ENCODE results near the gene IFT25. TPM values are rescaled to one million over a fixed set of nuclear protein-coding genes. Genes with fewer than 3 reads are reported as not detected.

IFT25 gene
- total and polyA plus RNA-seq, 2 of the 13 experiments (the other 11 are each of a cell fraction or from before 2014, with no cell fraction given): 19.7 to 48.0 TPM

DNA sequence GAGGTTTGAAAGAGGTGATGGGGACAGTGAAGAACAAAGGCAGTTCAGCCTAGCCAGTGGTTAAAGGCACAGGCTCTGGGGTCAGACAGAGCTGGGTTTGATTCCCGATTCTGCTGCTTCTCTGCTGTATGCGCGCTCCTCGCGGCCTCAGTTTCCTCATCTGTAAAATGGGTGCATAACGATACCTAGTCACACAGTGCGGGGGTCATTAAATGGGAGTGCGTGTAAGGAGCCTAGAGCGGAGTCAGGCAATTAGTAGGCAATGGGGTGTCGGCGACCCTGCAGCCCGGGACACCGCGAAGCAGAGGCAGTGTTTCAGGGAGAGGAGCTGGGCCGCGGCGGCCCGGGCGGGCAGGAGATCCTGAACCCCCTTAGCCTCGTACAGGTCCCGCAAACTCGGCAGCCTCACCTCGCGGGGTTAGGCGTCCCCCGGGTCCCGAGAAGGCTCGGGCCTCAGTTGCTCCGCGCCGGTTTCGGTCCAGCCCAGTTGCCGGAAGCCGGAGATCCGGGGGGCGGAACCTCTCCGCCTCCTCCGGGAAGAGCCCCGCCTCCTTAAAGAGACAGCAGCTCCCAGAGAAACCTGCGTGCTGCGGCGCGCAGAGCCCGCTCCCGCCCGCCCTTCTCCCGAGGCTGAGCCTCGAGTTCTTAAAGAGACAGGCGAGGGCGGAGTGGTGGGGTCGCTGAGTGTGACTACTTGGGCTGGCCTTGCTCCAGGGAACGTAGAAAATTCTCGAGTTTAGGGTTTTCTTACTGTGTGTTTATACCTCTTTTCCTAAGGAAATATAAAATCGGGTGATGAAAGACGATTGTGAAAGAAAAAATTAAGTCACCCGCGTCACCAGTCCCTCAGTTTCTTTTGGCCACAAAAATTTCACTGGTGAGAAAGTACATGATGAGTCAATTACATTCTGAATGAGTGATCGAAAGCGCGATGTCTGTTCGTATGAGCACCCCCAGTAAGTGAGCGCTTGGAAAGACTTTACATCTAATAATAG lies 55.9 kb downstream of the IFT25 start, which contains the start of gene YIPF1 (continued):
- TF ChIP-seq GFI1 (CRISPR knock-in tag; IDR thresholded peaks at IDR 0.05; ENCODE audit: borderline replicate concordance) (peak; percentile 44; the same call in 1 of the 2 replicates), CBX5 (CRISPR knock-in tag; IDR thresholded peaks at IDR 0.05; ENCODE audit: borderline replicate concordance) (no peak), MAFK (conservative IDR thresholded peaks at IDR 0.05 in 1 of 2, IDR thresholded peaks at IDR 0.05 in 1 of 2; ENCODE audit: low read length in 2 of 2) (no peak), ZBTB10 (CRISPR knock-in tag; IDR thresholded peaks at IDR 0.05; ENCODE audit: borderline replicate concordance) (no peak), FLYWCH1 (CRISPR knock-in tag; IDR thresholded peaks at IDR 0.05) (no peak), BRCA1 (CRISPR knock-in tag; IDR thresholded peaks at IDR 0.05) (no peak), ZZZ3 (CRISPR knock-in tag; IDR thresholded peaks at IDR 0.05; ENCODE audit: borderline replicate concordance) (0 out of 2 replicates have a peak, but pooled peaks have one; percentile 45), ZNF704 (CRISPR knock-in tag; IDR thresholded peaks at IDR 0.05; ENCODE audit: borderline replicate concordance) (peak; percentile 78; the same call in 1 of the 2 replicates), RELA (CRISPR knock-in tag; IDR thresholded peaks at IDR 0.05) (no peak), PAWR (CRISPR knock-in tag; IDR thresholded peaks at IDR 0.05; ENCODE audit: borderline replicate concordance) (no peak), XBP1 (CRISPR knock-in tag; IDR thresholded peaks at IDR 0.05) (no peak), FOXP1 (IDR thresholded peaks at IDR 0.05) (no peak), FOXP1 (CRISPR knock-in tag; IDR thresholded peaks at IDR 0.05) (no peak), ARNT (IDR thresholded peaks at IDR 0.05) (no peak), LRRFIP1 (CRISPR knock-in tag; conservative IDR thresholded peaks at IDR 0.05) (no peak), ZNF20 (CRISPR knock-in tag; IDR thresholded peaks at IDR 0.05) (no peak), EP300 (IDR thresholded peaks at IDR 0.05; ENCODE audit: low read depth in 2 of 2, low read length in 2 of 2) (no peak), EP300 (CRISPR knock-in tag; IDR thresholded peaks at IDR 0.05; ENCODE audit: borderline replicate concordance) (no peak)
- TF ChIP-seq, protein P1, sequence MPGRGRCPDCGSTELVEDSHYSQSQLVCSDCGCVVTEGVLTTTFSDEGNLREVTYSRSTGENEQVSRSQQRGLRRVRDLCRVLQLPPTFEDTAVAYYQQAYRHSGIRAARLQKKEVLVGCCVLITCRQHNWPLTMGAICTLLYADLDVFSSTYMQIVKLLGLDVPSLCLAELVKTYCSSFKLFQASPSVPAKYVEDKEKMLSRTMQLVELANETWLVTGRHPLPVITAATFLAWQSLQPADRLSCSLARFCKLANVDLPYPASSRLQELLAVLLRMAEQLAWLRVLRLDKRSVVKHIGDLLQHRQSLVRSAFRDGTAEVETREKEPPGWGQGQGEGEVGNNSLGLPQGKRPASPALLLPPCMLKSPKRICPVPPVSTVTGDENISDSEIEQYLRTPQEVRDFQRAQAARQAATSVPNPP (CRISPR knock-in tag; IDR thresholded peaks at IDR 0.05): no peak
- TF ChIP-seq, protein P2, sequence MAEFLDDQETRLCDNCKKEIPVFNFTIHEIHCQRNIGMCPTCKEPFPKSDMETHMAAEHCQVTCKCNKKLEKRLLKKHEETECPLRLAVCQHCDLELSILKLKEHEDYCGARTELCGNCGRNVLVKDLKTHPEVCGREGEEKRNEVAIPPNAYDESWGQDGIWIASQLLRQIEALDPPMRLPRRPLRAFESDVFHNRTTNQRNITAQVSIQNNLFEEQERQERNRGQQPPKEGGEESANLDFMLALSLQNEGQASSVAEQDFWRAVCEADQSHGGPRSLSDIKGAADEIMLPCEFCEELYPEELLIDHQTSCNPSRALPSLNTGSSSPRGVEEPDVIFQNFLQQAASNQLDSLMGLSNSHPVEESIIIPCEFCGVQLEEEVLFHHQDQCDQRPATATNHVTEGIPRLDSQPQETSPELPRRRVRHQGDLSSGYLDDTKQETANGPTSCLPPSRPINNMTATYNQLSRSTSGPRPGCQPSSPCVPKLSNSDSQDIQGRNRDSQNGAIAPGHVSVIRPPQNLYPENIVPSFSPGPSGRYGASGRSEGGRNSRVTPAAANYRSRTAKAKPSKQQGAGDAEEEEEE (CRISPR knock-in tag; IDR thresholded peaks at IDR 0.05; ENCODE audit: borderline replicate concordance): no peak

Measured in HepG2 (cell line).